ENCODE results near the gene ACOT6.

ACOT6 gene

DNA sequence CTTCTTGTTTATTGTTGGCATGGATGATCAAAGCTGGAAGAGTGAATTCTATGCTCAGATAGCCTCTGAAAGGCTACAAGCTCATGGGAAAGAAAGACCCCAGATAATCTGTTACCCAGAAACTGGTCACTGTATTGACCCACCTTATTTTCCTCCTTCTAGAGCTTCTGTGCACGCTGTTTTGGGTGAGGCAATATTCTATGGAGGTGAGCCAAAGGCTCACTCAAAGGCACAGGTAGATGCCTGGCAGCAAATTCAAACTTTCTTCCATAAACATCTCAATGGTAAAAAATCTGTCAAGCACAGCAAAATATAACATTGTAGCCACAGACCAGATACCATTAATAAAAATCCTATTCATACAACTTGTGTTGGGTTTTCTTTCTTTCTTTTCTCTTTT, 7.2 kb downstream of the ACOT6 start:
- no peak for DNase-seq (ENCODE audit: extremely low spot score)
- TF ChIP-seq ARNT (IDR thresholded peaks at IDR 0.05), result no peak
- POLR2A ChIA-PET, result interaction anchor here (1.9 kb wide), 1 partner anchor 51 kb away, joined by 5 read pairs; the partner anchor contains the start of gene ACOT2
- CTCF ChIA-PET, result interaction anchor here (0.8 to 1.1 kb wide), 2 partner anchors 14 to 48 kb away, joined by 3 to 4 read pairs; no protein-coding TSS in a partner anchor

DNA sequence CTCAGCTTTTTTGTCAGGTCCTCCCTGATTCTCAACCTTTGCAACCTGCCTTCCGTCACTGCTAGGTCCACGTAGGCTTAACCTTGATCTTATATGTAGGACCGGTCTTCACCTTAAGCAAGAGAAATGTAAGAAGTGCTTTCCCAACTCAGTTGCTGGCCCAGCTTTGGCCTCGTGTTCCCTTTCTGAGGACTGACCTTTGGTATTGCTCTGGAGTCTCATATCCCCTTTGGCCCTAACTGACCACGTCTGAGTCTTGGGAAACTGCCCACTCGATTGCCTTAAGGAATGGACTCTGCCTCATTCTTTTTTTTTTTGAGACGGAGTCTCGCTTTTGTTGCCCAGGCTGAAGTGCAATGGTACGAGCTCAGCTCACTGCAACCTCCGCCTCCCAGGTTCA, 8.0 kb downstream of the ACOT6 start:
- DNase-seq (ENCODE audit: extremely low spot score), result no peak
- POLR2A ChIA-PET, result interaction anchor here (1.9 kb wide), 1 partner anchor 51 kb away, joined by 5 read pairs; the partner anchor contains the start of gene ACOT2
- CTCF ChIA-PET, result no interaction called here
- TF ChIP-seq ZNF384 (IDR thresholded peaks at IDR 0.05), result no peak
- no peak for TF ChIP-seq HDGF (IDR thresholded peaks at IDR 0.05; ENCODE audit: borderline replicate concordance)
- TF ChIP-seq FOXA1 (IDR thresholded peaks at IDR 0.05), result no peak
- no peak for TF ChIP-seq SUZ12 (IDR thresholded peaks at IDR 0.05)
- no peak for TF ChIP-seq TARDBP (IDR thresholded peaks at IDR 0.05)
- no peak for TF ChIP-seq NFRKB (IDR thresholded peaks at IDR 0.05)
- TF ChIP-seq, protein P1, sequence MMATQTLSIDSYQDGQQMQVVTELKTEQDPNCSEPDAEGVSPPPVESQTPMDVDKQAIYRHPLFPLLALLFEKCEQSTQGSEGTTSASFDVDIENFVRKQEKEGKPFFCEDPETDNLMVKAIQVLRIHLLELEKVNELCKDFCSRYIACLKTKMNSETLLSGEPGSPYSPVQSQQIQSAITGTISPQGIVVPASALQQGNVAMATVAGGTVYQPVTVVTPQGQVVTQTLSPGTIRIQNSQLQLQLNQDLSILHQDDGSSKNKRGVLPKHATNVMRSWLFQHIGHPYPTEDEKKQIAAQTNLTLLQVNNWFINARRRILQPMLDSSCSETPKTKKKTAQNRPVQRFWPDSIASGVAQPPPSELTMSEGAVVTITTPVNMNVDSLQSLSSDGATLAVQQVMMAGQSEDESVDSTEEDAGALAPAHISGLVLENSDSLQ (IDR thresholded peaks at IDR 0.05), result no peak
- no peak for TF ChIP-seq FOXK2 (IDR thresholded peaks at IDR 0.05)
- no peak for TF ChIP-seq ELF4 (IDR thresholded peaks at IDR 0.05)
- TF ChIP-seq FOXM1 (IDR thresholded peaks at IDR 0.05; ENCODE audit: borderline replicate concordance), result no peak
- TF ChIP-seq SP1 (IDR thresholded peaks at IDR 0.05), result no peak
- no peak for TF ChIP-seq BHLHE40 (IDR thresholded peaks at IDR 0.05; ENCODE audit: borderline replicate concordance)
- no peak for TF ChIP-seq L3MBTL2 (conservative IDR thresholded peaks at IDR 0.05)
- no peak for TF ChIP-seq ARNT (IDR thresholded peaks at IDR 0.05)
- TF ChIP-seq LEF1 (IDR thresholded peaks at IDR 0.05; ENCODE audit: borderline replicate concordance), result no peak
- TF ChIP-seq CTBP1 (IDR thresholded peaks at IDR 0.05; ENCODE audit: borderline replicate concordance), result no peak

DNA sequence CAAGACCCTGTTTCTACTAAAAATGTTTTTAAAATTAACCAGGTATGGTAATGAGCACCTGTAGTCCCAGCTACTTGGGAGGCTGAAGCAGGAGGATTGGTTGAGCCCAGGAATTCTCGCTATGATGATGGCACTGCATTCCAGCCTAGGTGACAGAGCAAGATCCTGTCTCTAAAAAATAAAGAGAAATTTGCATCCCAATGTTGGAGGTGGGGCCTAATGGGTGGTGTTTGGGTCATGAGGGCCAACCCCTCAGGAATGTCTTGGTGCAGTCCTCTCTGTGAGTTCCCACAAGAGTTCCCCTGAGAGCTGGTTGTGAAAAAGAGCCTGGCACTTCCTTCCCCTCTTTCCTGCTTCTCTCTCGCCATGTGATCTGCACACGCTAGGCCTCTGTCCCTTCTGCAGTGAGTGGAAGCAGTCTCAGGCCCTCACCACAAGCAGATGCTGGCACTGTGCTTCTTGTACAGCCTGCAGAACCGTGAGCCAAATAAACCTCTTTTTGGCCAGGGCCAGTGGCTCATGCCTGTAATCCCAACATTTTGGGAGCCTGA, 11.3 kb downstream of the ACOT6 start:
- no peak for TF ChIP-seq SP1 (IDR thresholded peaks at IDR 0.05)
- TF ChIP-seq, protein P1 (IDR thresholded peaks at IDR 0.05), result no peak
- no peak for TF ChIP-seq ELF4 (IDR thresholded peaks at IDR 0.05)
- TF ChIP-seq FOXM1 (IDR thresholded peaks at IDR 0.05; ENCODE audit: borderline replicate concordance), result no peak
- no peak for TF ChIP-seq L3MBTL2 (conservative IDR thresholded peaks at IDR 0.05)

GRCh38 chr14:73625706-73626105, 13.4 kb downstream of the ACOT6 start:
- ChIA-PET CTCF (no interaction called here), POLR2A (interaction anchor here (2.9 kb wide), 1 partner anchor 13 kb away, joined by 7 read pairs; the partner anchor contains the start of gene ACOT6)
- no peak for DNase-seq (ENCODE audit: extremely low spot score)
- no peak for TF ChIP-seq SP1 (IDR thresholded peaks at IDR 0.05)

More for the DNA sequence above, 11.3 kb downstream of the ACOT6 start:
- POLR2A ChIA-PET, result no interaction called here
- CTCF ChIA-PET, result no interaction called here
- DNase-seq (ENCODE audit: extremely low spot score), result no peak

DNA sequence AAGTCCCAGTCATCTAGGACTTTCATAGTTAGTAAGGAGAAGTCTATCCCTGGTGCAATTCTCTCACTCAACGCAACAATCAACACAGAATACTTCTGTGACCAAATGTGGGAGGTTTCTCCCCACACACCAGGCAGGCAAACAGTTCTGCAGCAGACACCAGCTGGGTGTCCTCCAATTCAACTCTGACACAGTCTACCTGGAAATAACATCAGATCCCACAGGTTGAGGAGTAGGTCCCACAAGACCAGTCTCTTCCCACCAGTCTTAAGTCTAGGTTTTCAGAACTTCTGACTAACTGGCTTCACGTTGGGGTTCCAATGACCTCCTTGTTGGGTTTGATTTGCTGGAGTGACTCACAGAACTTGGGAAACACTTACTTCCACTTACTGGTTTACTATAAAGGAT, 14.8 kb downstream of the ACOT6 start:
- no peak for TF ChIP-seq ZNF384 (IDR thresholded peaks at IDR 0.05)
- TF ChIP-seq SP1 (IDR thresholded peaks at IDR 0.05), result no peak
- no peak for TF ChIP-seq SUZ12 (IDR thresholded peaks at IDR 0.05)
- TF ChIP-seq CTBP1 (IDR thresholded peaks at IDR 0.05; ENCODE audit: borderline replicate concordance), result no peak
- no peak for TF ChIP-seq TARDBP (IDR thresholded peaks at IDR 0.05)
- no peak for TF ChIP-seq ARNT (IDR thresholded peaks at IDR 0.05)
- TF ChIP-seq ELF4 (IDR thresholded peaks at IDR 0.05), result no peak
- no peak for TF ChIP-seq BHLHE40 (IDR thresholded peaks at IDR 0.05; ENCODE audit: borderline replicate concordance)
- no peak for TF ChIP-seq FOXM1 (IDR thresholded peaks at IDR 0.05; ENCODE audit: borderline replicate concordance)
- no peak for TF ChIP-seq LEF1 (IDR thresholded peaks at IDR 0.05; ENCODE audit: borderline replicate concordance)
- TF ChIP-seq FOXA1 (IDR thresholded peaks at IDR 0.05), result no peak
- no peak for TF ChIP-seq L3MBTL2 (conservative IDR thresholded peaks at IDR 0.05)
- no peak for TF ChIP-seq HDGF (IDR thresholded peaks at IDR 0.05; ENCODE audit: borderline replicate concordance)
- DNase-seq (ENCODE audit: extremely low spot score), result no peak
- ChIA-PET CTCF (interaction anchor here (0.6 kb wide), 1 partner anchor 58 kb away, joined by 3 read pairs; the partner anchor contains the start of gene ACOT2), POLR2A (interaction anchor here (0.6 to 2.9 kb wide), 3 partner anchors 14 to 95 kb away, joined by 3 to 7 read pairs (median 3); partner anchors contain the start of genes ACOT2 and ACOT6)

DNA sequence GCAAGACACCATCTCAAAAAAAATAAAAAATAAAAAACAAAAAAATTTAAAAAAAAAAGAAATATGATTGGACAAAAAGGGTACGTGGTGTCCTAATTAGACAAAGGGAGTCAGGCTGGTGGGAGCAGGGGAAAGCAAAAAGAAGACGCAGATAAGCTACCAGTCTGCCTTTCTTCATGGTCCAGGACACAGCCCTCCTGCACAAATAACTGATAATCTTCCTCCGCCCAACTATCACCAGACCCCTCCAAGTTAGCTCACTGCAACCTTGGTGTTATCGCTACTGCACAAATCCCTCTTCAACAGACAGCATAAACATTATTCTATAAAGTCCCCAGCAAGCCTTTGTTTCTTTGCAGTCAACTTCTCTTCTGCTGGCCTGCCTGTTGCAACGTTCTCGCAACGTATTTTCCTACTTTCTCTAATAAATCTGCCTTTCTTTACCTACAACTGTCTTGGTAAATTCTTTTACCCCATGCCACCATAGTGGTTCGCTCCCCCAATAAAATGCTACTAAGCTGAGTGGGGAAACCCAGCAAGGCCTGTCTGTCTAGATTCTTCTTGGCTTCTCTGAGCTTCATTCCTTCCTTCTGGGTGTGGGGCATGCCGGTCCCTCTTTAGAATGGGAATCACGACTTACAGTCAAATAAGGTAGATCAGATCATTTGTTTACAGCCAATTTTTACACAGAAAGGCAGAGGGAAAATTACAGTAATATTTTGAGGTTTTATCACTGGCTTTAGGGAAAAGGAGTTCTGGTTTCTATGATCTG, 17.9 kb downstream of the ACOT6 start:
- CTCF ChIA-PET, result interaction anchor here (1.1 kb wide), 1 partner anchor 147 kb away, joined by 3 read pairs; no protein-coding TSS in a partner anchor
- DNase-seq (ENCODE audit: extremely low spot score), result no peak
- TF ChIP-seq ELF4 (IDR thresholded peaks at IDR 0.05) (no peak), ARNT (IDR thresholded peaks at IDR 0.05) (no peak), SUZ12 (IDR thresholded peaks at IDR 0.05) (no peak), L3MBTL2 (conservative IDR thresholded peaks at IDR 0.05) (no peak), HDGF (IDR thresholded peaks at IDR 0.05; ENCODE audit: borderline replicate concordance) (no peak), FOXA1 (IDR thresholded peaks at IDR 0.05) (no peak), LEF1 (IDR thresholded peaks at IDR 0.05; ENCODE audit: borderline replicate concordance) (no peak), NFRKB (IDR thresholded peaks at IDR 0.05) (no peak), FOXK2 (IDR thresholded peaks at IDR 0.05) (no peak), ZNF384 (IDR thresholded peaks at IDR 0.05) (no peak), SP1 (IDR thresholded peaks at IDR 0.05) (no peak)
- TF ChIP-seq, protein P1 (IDR thresholded peaks at IDR 0.05), result no peak
- POLR2A ChIA-PET, result interaction anchor here (0.9 to 1.1 kb wide), 2 partner anchors 61 to 63 kb away, joined by 3 read pairs; partner anchors contain the start of gene ACOT2

Measured in HEK293T (cell line).